ENCODE measurements around the gene PDILT.
"Not testable (repeated sequence)": the region's sequence is repeated elsewhere in the genome, so short reads cannot be mapped to it uniquely, and the experiment has no call there.

Gene PDILT, protein sequence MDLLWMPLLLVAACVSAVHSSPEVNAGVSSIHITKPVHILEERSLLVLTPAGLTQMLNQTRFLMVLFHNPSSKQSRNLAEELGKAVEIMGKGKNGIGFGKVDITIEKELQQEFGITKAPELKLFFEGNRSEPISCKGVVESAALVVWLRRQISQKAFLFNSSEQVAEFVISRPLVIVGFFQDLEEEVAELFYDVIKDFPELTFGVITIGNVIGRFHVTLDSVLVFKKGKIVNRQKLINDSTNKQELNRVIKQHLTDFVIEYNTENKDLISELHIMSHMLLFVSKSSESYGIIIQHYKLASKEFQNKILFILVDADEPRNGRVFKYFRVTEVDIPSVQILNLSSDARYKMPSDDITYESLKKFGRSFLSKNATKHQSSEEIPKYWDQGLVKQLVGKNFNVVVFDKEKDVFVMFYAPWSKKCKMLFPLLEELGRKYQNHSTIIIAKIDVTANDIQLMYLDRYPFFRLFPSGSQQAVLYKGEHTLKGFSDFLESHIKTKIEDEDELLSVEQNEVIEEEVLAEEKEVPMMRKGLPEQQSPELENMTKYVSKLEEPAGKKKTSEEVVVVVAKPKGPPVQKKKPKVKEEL

DNA sequence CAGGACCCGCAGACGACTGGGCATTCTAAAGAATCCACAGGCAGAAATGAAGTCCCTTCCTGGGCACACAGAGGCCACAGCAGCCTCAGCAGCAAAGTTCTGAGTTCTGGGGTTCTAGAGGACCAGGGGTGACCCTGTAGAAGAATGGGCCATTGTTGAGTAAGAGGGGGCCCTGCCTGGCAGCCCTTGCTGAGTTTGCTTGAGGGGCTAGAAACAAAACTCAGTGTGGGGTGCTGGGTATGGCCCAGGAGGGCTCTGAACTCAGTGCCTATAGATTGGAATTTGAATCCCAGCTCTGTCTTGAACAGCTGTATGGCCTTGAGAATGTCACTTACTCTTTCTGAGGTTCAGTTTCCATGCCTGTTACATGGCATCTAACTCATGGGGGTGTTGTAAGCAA is at the start of gene PDILT:
PDILT (minus strand) TSS at position 101 of the 400 bp plus-strand sequence. CDS start 5,437 bp downstream, outside the sequence.
- no peak for DNase-seq

DNA sequence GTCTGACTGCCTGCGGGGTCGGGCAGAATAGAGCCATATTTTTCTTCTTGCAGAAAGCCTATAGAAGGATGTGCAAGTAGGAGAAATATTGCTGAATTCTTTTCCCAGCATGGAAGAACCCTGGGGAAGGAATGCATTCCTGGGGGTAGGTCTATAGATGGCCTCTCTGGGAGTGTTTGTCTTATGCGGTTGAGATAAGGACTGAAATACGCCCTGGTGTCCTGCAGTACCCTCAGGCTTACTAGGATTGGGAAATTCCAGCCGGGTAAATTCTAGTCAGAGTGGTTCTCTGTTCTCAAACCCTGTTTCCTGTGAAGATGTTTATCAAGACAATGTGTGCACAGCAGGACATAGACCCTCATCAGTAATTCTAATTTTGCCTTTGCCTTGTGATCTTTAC is 49.1 kb upstream of the PDILT start:
- not testable (repeated sequence) for DNase-seq

DNA sequence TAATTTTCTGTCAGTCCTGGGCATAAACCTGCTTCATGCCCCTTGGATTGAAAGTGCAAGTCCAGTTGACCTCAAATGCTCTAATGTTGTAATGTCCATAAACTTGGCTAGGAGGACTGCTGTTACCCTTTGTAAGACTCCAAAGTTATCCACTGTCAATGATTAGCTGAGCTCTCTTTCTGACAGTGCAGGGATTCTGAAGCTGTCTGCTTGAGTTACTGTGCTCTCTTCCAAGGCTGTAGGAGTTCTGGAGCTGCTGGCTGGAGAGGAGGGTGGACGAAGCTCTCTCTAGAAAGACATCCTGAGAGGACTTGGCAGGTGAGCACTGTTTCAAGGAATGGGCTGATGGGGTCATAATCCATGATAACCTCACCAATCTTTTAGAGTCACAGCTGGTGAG is 46.8 kb upstream of the PDILT start, which contains the start of gene ACSM2A:
ACSM2A (plus strand) TSS at position 158 of the 400 bp plus-strand sequence. CDS start 8,594 bp downstream, outside the sequence.
- DNase-seq: not testable (repeated sequence)

DNA sequence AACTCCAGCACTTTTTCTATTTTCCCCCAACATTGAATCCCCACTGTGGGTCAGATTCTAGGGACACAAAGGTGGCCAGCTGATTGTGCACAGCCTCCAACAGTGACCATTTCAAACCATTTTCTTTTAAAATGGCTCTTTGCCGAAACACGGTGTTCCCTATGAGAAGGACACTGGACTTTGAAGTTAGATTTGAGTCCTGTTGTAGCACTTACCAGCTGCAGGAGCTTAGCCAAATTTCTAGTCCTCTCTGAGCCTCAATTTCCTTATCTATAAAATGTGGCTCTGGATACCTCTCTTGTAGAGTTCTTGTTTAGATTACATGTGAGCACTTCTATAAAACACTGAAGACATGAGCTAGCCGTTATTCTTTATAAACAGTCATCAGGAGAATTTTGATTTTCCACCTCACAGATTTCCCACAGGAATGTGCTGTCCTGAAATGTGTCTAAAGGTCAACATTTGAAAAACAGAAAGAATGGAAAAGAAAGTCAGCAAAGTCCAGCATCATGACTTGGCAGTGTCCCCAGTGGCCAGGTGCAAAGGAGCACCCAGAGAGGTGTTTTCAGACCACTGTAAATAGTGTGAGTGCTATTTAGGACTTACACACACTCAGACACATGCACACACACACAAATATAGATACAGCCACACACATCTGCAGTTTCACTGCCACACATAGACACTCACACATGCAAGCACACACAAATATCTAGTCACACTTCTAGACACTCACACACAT is 42.3 kb upstream of the PDILT start:
- not testable (repeated sequence) for DNase-seq

DNA sequence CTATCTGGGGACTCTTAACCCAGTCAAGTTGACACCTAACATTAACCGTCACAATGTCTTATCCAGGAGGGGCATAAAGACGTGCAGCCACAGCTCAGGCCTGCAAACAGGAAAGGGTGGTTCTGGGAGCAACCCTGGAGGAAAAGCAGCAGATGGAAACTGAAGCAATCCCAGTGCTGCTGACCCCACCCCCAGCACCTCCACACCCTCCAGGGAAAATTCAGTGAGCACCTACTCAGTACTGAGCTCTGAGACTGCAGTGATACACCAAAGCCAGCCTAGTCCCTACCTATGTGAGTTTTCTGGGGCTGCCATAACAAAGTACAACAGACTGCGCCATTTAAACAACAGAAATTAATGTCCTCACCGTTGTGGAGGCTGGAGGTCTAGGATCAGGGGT is 37.3 kb upstream of the PDILT start:
- DNase-seq: not testable (repeated sequence)

DNA sequence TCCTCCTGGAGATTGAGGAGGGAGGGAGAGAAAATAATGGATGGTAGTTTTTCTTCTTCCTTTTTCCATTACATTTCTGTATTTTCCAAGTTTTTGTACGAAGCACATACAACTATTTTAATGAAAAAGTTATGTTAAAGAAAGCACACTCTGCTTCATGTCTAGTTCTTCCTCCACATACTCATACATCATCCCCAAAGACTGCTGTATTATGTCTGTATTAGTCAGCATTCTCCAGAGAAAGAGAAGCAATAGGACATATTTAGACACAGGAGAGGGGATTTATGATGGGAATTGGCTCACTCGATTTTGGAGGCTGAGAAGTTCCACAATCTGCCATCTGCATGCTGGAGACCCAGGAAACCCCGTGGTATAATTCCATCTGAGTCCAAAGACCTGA is 36.7 kb upstream of the PDILT start:
- DNase-seq: no peak

DNA sequence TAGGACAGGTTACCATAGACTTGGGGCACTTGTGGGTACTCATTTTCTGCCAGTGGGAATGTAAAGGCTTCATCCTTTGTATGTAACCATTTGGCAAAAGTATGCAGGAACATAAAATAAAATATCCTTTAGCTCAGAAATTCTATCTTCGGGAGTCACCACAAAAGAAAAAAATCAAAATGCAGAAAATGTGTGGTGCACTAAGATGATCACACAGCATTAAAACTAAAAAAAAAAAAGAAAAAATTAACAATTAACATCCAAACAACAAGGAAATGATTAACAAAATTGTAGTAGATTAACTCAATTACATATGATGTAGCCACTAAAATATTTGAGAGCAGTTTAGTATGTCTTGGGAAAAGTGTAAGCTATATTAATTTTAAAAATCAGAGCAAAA is 36.2 kb upstream of the PDILT start:
- DNase-seq: not testable (repeated sequence)

DNA sequence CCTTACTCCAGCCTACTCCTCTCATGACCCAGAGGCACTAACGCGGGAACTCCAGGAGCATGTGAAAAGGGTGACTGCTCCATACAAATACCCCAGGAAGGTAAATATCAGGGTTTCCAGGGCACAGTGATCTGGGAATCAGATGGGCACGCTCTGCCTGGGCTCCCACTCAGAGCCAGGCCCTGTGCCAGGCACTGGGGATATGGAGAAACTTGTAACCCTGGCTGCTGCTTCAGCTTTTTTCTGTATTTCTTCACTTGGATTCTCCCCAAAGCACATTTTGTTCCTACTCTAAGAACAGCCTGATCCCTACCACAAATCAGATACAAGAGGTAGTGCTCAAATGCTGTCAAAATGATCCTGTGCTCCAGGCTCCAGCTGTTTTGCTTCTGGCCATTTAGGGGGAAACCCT is 35.3 kb upstream of the PDILT start:
- not testable (repeated sequence) for DNase-seq

DNA sequence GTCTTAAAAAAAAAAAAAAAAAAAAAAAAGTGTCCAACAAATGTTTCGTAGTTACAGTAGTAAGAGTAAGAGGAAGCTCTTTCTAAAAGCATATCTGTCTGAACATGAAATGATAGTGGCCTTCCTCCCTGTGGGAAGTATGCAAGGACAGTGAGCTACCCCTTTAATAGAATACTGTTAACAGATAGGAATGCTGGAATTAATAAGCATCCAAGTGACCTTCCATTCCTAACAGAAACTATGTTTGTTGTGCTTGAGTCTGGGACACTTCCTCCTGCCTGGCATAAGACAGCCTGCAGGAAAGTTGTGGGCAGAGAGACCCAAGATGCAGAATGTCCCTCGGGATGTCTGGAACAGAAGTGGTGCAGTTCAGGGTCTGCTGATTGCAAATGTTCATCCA is 34.4 kb upstream of the PDILT start:
- DNase-seq: not testable (repeated sequence)

DNA sequence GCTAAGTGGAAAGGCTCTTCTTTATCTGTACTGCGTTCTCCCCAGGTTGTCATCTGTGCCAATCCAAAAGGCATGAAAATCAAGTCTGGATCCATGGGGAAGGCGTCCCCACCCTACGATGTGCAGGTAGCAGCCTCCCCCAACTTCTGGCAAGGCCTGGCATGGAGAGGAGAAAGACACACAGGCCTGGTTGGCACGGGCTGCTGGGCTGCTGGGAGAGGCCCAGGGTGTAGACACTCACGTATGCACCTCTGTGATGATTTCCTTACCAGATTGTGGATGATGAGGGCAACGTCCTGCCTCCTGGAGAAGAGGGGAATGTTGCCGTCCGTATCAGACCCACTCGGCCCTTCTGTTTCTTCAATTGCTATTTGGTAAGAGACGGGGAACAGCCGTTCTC is 26.4 kb upstream of the PDILT start:
- no peak for DNase-seq

DNA sequence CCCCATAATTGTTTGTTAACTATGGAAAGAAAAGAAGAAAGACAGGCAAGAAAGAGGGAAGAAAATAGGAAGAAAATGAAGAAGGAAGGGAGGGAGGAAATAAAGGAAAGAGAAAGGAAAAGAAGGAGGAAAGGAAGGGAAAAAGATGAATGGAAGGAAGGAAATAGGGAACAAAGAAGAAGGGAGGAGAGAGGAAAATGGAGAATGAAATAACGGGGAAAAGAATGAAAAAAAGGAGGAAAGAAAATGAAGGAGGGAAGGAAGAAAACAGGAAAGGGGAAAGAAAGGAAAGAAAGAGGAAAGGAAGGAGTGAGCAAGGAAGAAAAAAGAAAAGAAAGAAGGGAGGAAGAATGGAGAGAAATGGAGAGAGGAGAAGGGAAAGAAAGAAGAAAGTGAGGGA is 25.9 kb upstream of the PDILT start:
- not testable (repeated sequence) for DNase-seq

DNA sequence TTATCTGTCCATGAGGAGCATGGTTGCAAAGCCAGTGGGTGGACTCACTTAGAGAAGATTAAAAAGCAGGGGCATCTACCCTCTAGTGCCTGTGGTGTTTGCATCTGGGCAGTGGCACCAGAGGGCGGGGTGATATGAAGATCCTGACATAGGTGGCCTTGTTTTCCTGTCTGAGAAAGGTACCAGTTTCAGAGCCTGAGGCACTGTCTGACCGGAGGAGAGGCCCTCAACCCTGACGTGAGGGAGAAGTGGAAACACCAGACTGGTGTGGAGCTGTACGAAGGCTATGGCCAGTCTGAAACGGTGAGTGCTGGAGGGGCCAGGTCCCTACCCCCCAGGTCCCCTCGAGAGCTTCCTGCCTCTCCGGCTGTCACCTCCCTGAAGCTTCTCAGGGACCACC is 25.0 kb upstream of the PDILT start:
- not testable (repeated sequence) for DNase-seq

DNA sequence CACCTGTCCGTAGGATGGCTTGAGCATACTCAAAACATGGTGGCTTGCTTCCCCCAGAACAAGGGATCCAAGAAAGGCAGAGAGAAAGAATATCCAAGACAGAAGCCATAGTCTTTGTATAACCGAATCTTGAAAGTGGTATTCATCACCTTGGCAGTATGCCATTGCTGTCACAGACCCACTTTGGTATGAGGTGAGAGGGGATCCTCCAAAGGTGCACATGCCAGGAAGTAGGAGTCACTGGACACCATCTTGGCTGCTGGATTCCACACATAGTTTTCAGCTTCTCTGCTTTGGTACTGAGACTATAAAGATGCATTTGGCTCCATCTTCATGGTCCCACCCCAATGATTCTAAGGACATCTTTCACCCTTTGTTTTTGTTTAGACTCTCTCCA is 22.9 kb upstream of the PDILT start:
- not testable (repeated sequence) for DNase-seq

DNA sequence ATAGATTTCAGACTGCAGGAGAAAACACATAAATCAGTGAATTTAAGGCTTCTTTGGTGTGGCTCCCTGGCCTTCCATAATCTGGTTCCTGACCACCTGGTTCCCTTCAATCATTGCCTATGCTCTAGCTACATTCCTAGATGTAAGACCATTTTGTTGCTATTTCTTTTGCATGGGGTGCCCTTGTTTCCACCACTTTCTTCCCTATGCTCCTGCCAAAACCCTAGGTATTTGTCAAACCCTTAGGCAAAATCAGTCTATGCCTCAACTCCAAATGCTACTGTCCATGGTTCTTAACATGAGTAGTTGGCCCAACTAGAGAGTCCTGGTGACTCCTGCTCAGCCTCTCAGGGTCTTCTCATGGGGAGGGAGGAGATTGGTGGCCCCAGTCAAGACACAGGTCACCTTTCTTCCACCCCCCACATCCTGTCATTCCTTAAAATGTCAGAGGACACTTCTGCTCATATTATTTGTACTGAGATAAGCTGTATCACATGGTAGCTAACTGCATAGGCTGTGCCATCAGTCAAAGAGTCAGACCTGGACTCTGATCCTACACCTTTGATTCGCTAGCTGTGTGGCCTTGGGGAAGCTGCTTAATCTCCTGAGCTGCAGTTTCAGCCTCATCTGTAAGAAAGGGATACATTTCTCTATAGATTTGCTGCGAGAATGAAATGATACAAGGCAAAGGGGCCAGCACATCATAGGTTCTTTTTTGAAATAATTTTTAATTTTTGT is 19.8 kb upstream of the PDILT start:
- no peak for DNase-seq

DNA sequence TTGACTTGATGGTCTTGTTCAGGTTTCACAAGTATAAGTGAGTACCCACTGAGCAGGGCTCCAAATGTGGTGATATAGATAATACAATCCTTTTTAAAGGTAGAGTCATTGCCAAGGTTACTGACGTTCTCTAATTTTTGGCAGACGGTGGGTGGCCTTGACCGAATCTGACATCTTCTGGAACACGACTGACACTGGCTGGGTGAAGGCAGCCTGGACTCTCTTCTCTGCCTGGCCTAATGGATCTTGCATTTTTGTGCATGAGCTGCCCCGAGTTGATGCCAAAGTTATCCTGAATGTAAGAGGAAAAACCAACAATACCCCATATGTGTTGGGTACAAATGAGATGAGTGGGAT is 19.2 kb upstream of the PDILT start:
- DNase-seq: not testable (repeated sequence)

DNA sequence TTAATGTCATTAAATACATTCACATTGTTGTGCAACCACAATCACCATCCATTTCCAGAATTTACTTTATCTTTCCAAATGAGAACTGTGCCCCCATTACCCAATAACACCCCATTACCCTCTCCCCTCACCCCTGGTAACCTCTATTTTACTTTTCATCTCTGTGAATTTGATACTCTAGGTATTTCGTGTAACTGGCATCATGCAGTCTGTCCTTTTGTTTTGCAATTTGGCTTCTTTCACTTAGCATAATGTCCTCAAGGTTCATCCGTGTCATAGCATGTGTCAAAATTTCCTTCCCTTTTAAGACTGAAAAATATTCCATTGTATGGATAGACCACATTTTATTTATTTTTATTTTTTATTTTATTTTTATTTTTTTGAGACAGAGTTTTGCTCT is 17.2 kb upstream of the PDILT start:
- DNase-seq: not testable (repeated sequence)

DNA sequence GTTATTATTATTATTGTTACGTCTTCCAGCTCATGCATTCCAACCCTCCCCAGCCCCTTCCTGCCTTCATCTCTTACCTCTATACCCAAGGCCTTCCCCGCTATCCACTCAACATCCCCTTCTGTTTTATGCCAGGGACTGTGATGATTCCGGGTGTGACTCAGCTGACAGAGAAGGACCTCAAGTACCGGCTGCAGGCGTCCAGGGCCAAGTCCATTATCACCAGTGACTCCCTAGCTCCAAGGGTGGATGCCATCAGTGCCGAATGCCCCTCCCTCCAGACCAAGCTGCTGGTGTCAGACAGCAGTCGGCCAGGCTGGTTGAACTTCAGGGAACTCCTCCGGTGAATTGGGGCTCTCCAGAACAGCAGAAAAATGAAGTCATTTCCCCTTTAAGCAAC is 14.6 kb upstream of the PDILT start:
- not testable (repeated sequence) for DNase-seq

DNA sequence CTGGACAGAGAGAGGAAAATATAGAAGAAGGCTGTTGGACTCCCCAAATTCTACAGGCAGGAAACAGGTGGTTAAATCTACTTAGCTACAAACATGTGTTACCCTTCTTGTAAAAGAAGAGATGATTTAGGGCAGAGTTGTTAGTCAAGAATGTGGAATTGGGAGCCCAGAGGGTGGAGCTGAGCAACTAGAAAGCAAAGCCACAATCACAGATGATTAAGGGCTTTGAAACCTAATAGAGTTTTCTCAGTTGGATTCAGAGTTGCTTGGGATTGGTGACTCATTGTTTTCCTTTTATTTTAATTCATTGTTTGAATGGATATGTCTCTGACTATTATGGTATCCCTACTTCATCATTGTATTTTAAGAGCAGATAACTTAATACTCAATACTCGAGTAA is 11.0 kb upstream of the PDILT start:
- no peak for DNase-seq

DNA sequence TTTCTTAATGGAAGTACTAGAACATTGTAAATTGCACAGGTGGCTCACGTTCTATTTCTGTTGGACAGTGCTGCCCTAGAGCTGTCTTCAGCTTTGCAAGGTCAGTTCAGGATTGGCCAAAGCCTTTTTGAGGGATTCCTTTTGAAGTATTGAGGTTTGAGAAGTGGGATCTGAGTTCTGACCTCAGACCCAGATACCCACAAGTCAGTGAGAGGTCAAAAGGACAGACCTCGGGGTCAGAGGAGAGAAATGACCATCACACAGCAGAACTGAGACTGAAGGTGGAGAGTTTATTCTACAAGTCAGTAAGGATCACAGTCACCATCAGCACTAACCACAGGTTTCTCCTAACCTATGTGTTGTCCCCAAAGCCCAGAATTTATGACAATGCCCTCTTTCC is 6.5 kb upstream of the PDILT start:
- no peak for DNase-seq

DNA sequence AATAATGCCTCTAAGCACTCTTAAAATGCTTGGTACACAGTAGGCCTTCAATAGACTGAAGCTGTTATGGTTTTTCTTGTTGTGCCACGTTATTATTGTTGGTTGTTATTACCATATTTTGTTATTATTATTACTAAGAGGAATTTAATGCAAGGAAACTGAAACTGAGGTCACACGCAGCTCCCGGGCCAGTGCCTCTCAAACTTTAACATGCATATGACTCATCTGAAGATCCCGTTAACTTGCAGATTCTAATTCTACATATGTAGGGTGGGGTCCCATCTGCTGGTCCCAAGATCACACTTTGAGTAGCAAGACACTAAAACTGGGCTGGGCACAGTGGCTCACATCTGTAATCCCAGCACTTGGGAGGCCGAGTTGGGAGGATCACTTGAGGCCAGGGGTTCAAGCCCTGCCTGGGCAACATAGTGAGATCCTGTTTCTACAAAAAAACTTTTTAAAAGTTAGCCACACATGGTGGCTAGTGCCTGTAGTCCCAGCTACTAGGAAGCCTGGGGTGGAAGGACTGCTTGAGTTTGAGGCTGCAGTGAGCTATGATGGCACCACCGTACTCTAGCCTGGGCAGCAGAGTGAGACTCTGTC is 5.7 kb upstream of the PDILT start:
- DNase-seq: no peak

DNA sequence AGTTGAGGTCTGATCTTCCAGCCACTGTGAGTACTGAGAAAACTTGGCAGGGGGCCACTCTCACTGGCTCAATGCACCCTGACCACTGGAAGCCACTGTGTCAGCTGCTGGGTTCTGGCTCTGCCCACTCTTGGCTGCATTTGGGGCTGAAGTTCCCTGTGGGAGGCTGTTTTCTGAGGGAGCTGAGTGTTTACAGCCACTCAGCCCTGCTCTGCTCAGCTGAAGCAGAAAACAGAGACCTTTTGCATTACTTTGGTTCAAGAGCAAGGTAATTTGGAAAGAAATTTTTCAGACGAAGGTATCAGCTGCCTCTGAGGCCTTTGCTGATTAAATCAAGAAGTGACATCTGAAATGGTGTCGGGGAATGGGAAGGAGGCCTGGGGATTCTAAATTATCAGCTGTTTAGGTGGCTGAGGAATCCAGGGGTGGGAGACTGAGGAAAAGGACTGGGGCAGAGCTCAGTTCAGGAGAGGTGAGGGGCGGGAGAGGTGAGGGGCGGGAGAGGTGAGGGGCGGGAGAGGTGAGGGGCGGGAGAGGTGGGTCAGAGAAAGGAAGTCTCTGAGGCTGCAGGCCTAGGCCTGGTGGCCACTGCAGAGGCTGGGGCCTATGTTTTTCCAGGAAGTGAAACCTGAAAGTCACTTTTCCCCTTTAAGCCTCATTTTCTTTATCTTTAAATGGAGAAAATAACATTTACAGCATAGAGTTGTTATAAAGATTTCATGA is 5.0 kb upstream of the PDILT start, which contains the start of gene ACSM5:
ACSM5 (plus strand) TSS at position 137 of the 723 bp plus-strand sequence. CDS start 1,951 bp downstream, outside the sequence.
- DNase-seq: no peak

DNA sequence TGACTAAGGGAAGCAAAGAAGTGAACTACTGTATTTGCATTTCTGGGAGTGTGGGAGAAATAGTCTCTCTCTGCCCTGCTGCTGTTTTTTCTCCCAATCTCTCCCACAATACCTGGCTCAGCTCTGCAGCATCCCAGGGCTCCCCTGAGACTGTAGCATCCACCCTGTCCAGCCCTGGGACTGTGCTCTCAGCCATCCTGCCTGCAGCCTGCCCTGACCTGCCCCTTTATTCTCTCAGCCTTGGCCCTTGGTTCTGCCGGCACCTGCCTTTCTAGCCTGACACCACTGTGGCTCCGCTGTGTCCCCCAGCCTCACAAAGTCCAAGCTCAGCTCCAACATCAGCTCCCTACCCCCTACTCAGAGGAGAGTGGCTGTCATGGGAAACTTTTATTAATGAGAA is 1.9 kb downstream of the PDILT start:
- no peak for DNase-seq

All from activated gamma-delta T cell treated with Interleukin-2 at 50 U/mL for 16 hours (primary cell).